Transverse colon (tissue), 4 donors: Measurements from ENCODE around the gene RMND5A. TPM values are rescaled to one million over a fixed set of nuclear protein-coding genes. Genes with fewer than 3 reads are reported as not detected.
A peak's percentile ranks its signal among the peaks of the same experiment; 100 is the strongest.

Source experiments
- DNase-seq: peaks from one replicate; pipeline ENCODE4 v3.0.0-alpha.2; 2019
- H3K27ac ChIP-seq, 4 donors: fragments of 200-600 bp; sonication (generic); 2 replicates each; pipeline ENCODE4 v1.5.1; 2016 to 2018; ENCODE audit warnings: inconsistent platforms in 4 of 4
- H3K27me3 ChIP-seq: fragments of 200-600 bp; sonication (generic); 2 replicates; pipeline ENCODE4 v1.5.1; 2017; ENCODE audit warnings: inconsistent platforms
- H3K36me3 ChIP-seq, 4 donors: fragments of 200-600 bp; sonication (generic); 2 replicates each; pipeline ENCODE4 v1.5.1; 2017 to 2019; ENCODE audit warnings: inconsistent platforms in 4 of 4
- H3K4me1 ChIP-seq, 4 donors: fragments of 200-600 bp; sonication (generic); 2 replicates each; pipeline ENCODE4 v1.5.1; 2017 to 2020; ENCODE audit warnings: inconsistent platforms in 4 of 4
- H3K4me3 ChIP-seq, 4 donors: fragments of 200-600 bp; sonication (generic); 1 replicate in 1 of 4; 2 replicates in 3 of 4; pipeline versions ENCODE4 v1.5.1 to v1.6.1; 2017 to 2019; ENCODE audit warnings: inconsistent platforms in 4 of 4
- H3K9me3 ChIP-seq, 2 donors: fragments of 200-600 bp; sonication (generic); 2 replicates each; pipeline ENCODE4 v1.5.1; 2017 to 2019; ENCODE audit warnings: inconsistent platforms in 2 of 2
- CTCF ChIP-seq, 5 experiments: fragments of 200-600 bp in 3 of 5; fragments of 450-650 bp in 2 of 5; sonication (generic) in 3 of 5; IDR thresholded peaks; 1 replicate in 2 of 5; 2 replicates in 3 of 5; pipeline ENCODE4 v1.5.1; 2016 to 2017; ENCODE audit warnings: antibody characterized with exemption in 5 of 5, inconsistent platforms in 3 of 5, mild to moderate bottlenecking in 2 of 5, moderate library complexity in 1 of 5
- EP300 ChIP-seq: sonication (generic); formaldehyde crosslinking; IDR thresholded peaks from one replicate; pipeline ENCODE4 v1.6.1; 2017; ENCODE audit warnings: antibody characterized with exemption, low read depth
- POLR2A ChIP-seq: fragments of 450-650 bp; IDR thresholded peaks from one replicate; pipeline ENCODE4 v1.6.1; 2016; ENCODE audit warnings: antibody characterized with exemption, mild to moderate bottlenecking, moderate library complexity
- POLR2AphosphoS5 ChIP-seq, 3 donors: sonication (generic); formaldehyde crosslinking; IDR thresholded peaks; one replicate each; pipeline ENCODE4 v1.6.1; 2016; ENCODE audit warnings: antibody characterized with exemption in 3 of 3
- WGBS, 2 donors: methylation state at CpG; one replicate each; pipeline ENCODE4 v1.1.5; 2018; ENCODE audit warnings: low coverage in 1 of 2; 5-methylcytosine and 5-hydroxymethylcytosine counted together
- in situ Hi-C, 4 donors: fragments of 200-750 bp; cut with MboI; loops; one replicate each; pipeline versions ENCODE4 v1.15.0 to v1.15.1; 2017; ENCODE audit warnings: low sequenced_read_pairs in 3 of 4, low pct_ligation_motif_present in 1 of 4, low pct_unique_long_range_greater_than_20kb in 1 of 4
- intact Hi-C: fragments of 100-400 bp; cut with DNase I; formaldehyde crosslinking; loops from one replicate; pipeline ENCODE4 v1.15.1; 2023; ENCODE audit warnings: low total_unique reads
- total RNA-seq, 4 donors: library from RNA; depleted of rRNA; stranded (reverse); fragments of >200 nt; gene quantifications; one replicate each; pipeline ENCODE4 v1.1.0, GENCODE V29; 2016

RMND5A gene
- total RNA-seq, 4 donors from 2014 or later, result 58.1 to 94.8 (median 72.4) TPM

DNA sequence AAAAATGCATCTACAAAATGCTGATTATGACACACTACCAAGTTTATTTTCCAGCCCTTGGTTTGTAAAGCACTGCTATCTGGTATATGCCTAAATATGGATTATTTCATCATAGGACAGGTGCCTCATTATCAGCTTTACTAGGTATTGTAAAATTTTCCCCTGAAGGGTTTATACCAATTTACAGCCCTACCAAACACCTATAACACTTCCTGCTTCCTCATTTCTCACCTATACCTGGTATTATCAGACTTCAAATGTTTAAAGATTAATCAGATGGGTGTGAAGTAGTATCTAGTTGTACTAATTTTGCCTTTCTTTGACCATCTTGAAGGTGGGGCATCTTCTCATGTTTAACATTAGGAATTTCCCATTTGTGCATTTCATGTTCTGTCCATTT lies 26.8 kb downstream of the RMND5A start:
- H3K4me3 ChIP-seq, result no peak overlapping the region
- no peak for DNase-seq
- H3K4me1 ChIP-seq, result peaks cover 6 to 52% (median 22%) of the 10 kb centered on the region in 4 donors
- TF ChIP-seq POLR2A (no peak), POLR2AphosphoS5 (IDR thresholded peaks at IDR 0.05) (no peak), CTCF (IDR thresholded peaks at IDR 0.05) (no peak), EP300 (no peak)
- intact Hi-C loops, result no loop called here
- peaks cover 0 to 12% of the 10 kb centered on the region in 2 donors for H3K9me3 ChIP-seq
- peaks cover 0 to 20% (median 0%) of the 10 kb centered on the region in 4 donors for H3K36me3 ChIP-seq
- H3K27ac ChIP-seq, result peak overlapping the region; percentile 22 to 62 (median 48)
- no peaks in the 10 kb centered on the region for H3K27me3 ChIP-seq
- in situ Hi-C loops, result no loop called here

DNA sequence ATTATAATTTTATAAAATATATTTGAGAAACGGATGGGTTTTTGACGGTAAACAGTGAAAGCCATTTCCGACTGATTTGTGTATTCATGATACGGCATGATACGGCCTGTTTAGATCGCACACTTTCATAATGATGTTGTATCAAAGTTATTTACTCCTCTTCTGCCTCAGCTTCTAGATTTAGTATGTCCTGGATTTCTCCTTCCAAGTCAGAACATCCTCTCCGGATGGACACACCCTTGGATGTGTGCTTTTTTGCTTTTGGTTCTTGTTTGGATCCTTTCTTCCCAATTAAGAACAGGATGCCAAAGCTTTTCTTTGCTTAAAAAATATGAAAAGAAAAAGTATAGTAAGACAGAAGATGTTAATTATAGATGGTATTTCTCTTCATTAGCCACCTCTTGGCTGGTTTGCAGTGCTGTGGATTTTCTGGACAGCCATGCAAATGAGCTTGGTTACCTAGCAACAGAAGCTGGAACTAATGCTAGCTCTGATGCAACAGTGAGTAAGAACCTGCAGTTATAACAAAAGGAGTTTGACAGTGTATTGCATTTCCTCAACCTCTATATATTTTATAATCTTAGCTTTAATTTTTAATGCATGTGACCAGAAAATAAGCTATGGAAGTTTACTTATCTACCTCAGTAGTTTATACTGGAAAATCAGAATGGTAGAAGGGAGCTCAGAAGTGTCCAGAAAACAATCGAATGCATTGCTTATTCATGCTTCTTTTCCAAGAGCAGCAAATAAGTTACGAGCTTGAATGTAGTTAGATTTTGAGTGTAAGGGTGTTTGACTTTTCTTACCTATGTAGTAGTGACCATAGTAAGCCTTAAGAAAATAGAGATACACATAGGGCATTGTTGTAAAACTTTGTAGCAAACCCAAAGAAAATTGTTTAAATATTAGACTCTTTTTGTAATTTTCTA lies 27.9 kb downstream of the RMND5A start:
- peaks cover 0 to 29% (median 0%) of the 10 kb centered on the region in 4 donors for H3K36me3 ChIP-seq
- peaks cover 0 to 12% of the 10 kb centered on the region in 2 donors for H3K9me3 ChIP-seq
- 92 to 95% methylated on average over 9 of the region's 9 CpGs for WGBS, 2 donors
- no peak overlapping the region for H3K4me3 ChIP-seq
- intact Hi-C loops (no loop called here), in situ Hi-C loops (no loop called here)
- no peaks in the 10 kb centered on the region for H3K27me3 ChIP-seq
- H3K4me1 ChIP-seq, result peaks cover 6 to 52% (median 22%) of the 10 kb centered on the region in 4 donors
- TF ChIP-seq POLR2A, result no peak
- no peak for TF ChIP-seq CTCF (IDR thresholded peaks at IDR 0.05)
- TF ChIP-seq POLR2AphosphoS5 (IDR thresholded peaks at IDR 0.05), result no peak
- no peak for TF ChIP-seq EP300
- peak; percentile 20 for DNase-seq
- H3K27ac ChIP-seq, result peak overlapping the region in 3 of 4 donors; percentile 22 to 50 (median 46)

GRCh38 chr2:86750240-86750839 lies 30.2 kb downstream of the RMND5A start:
- peaks cover 0 to 12% of the 10 kb centered on the region in 2 donors for H3K9me3 ChIP-seq
- no peaks in the 10 kb centered on the region for H3K27me3 ChIP-seq
- peaks cover 6 to 33% (median 19%) of the 10 kb centered on the region in 4 donors for H3K4me1 ChIP-seq
- H3K36me3 ChIP-seq, result peaks cover 0 to 49% (median 7%) of the 10 kb centered on the region in 4 donors
- DNase-seq, result no peak
- no peak overlapping the region for H3K27ac ChIP-seq
- intact Hi-C loops, result no loop called here
- in situ Hi-C loops, result no loop called here
- no peak overlapping the region for H3K4me3 ChIP-seq
- 97 to 98% methylated on average over 3 of the region's 3 CpGs for WGBS, 2 donors
- TF ChIP-seq CTCF (IDR thresholded peaks at IDR 0.05), result no peak
- no peak for TF ChIP-seq POLR2AphosphoS5 (IDR thresholded peaks at IDR 0.05)

DNA sequence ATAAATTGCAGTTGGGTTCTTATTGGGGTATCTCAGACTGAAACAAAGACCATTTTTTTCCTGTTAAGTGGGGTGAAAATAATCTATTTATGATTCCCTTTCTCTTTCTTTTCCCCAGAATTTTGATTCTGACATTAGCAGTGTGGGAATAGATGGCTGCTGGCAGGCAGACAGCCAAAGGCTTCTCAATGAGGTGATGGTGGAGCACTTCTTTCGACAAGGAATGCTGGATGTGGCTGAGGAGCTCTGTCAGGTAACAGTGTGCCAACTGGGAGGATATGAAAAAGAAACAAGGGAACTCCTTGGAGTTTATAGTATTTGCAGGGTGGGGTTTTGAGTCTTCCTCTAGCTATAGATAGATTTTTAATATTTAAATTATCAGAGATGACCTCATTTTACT lies 31.7 kb downstream of the RMND5A start:
- TF ChIP-seq POLR2A (no peak), POLR2AphosphoS5 (IDR thresholded peaks at IDR 0.05) (no peak), CTCF (IDR thresholded peaks at IDR 0.05) (no peak), EP300 (no peak)
- WGBS, 2 donors, result 85 to 100% methylated on average over 1 of the region's 1 CpG

More for the DNA sequence above, 31.7 kb downstream of the RMND5A start:
- H3K4me3 ChIP-seq, result no peak overlapping the region
- in situ Hi-C loops, result no loop called here
- peaks cover 0 to 12% of the 10 kb centered on the region in 2 donors for H3K9me3 ChIP-seq
- no peak overlapping the region for H3K27ac ChIP-seq
- intact Hi-C loops, result no loop called here
- H3K36me3 ChIP-seq, result peaks cover 0 to 63% (median 11%) of the 10 kb centered on the region in 4 donors
- no peak for DNase-seq
- H3K27me3 ChIP-seq, result no peaks in the 10 kb centered on the region
- H3K4me1 ChIP-seq, result peaks cover 0 to 19% (median 11%) of the 10 kb centered on the region in 4 donors
